A673 (cell line): Measurements from ENCODE around the gene TARS3.

ENCODE experiments used
- CTCF ChIP-seq: fragments of 300-800, 200-600 bp; sonication (generic); conservative IDR thresholded peaks from 2 replicates; pipeline ENCODE4 v1.5.1; 2017; ENCODE audit warnings: low read depth, mild to moderate bottlenecking, antibody characterized with exemption, low read length, moderate library complexity, mixed read lengths
- EZH2 ChIP-seq: fragments of 200-600 bp; sonication (generic); IDR thresholded peaks from 2 replicates; pipeline ENCODE4 v1.6.1; 2017; ENCODE audit warnings: borderline replicate concordance, low read depth, mild to moderate bottlenecking, mixed read lengths, antibody characterized with exemption, low read length; ENCODE audit not compliant: poor library complexity, severe bottlenecking

- TF ChIP-seq CTCF (no peak), EZH2 (no peak)
Observed at GRCh38 chr15:101639667-101640066, 84.6 kb downstream of the TARS3 start.
